Ascending aorta (tissue), 2 donors: ENCODE data around the gene GTF3C1. TPM values are rescaled to one million over a fixed set of nuclear protein-coding genes. Genes with fewer than 3 reads are reported as not detected.
A peak's percentile ranks its signal among the peaks of the same experiment; 100 is the strongest.

Source experiments
- DNase-seq, 2 donors: peaks; one replicate each; pipeline ENCODE4 v3.0.0-alpha.2; 2019; ENCODE audit warnings: low spot score in 2 of 2
- H3K27ac ChIP-seq, 2 donors: fragments of 200-600 bp; sonication (generic); one replicate each; pipeline ENCODE4 v1.5.1; 2016 to 2017; ENCODE audit warnings: mild to moderate bottlenecking in 1 of 2
- H3K27me3 ChIP-seq: fragments of 200-600 bp; sonication (generic); one replicate; pipeline ENCODE4 v1.5.1; 2017
- H3K36me3 ChIP-seq, 2 donors: fragments of 200-600 bp; sonication (generic); one replicate each; pipeline ENCODE4 v1.5.1; 2016
- H3K4me1 ChIP-seq, 2 donors: fragments of 200-600 bp; sonication (generic); one replicate each; pipeline ENCODE4 v1.5.1; 2016 to 2017; ENCODE audit warnings: mild to moderate bottlenecking in 1 of 2
- H3K4me3 ChIP-seq, 2 donors: fragments of 200-600 bp; sonication (generic); one replicate each; pipeline ENCODE4 v1.5.1; 2016 to 2017; ENCODE audit warnings: mild to moderate bottlenecking in 1 of 2
- H3K9me3 ChIP-seq, 2 donors: fragments of 200-600 bp; sonication (generic); one replicate each; pipeline ENCODE4 v1.5.1; 2016
- intact Hi-C: fragments of 100-400 bp; cut with DNase I; formaldehyde crosslinking; loops from one replicate; pipeline ENCODE4 v1.15.1; 2023
- total RNA-seq: library from RNA; depleted of rRNA; stranded (reverse); fragments of >200 nt; gene quantifications from one replicate; pipeline ENCODE4 v1.1.0, GENCODE V29; 2016
- TF ChIP-seq, protein P1 (sequence below), 3 experiments: fragments of 200-600 bp in 2 of 3; fragments of 450-650 bp in 1 of 3; sonication (generic) in 2 of 3; IDR thresholded peaks; one replicate each; pipeline ENCODE4 v1.5.1; 2016 to 2019; ENCODE audit warnings: antibody characterized with exemption in 3 of 3, mild to moderate bottlenecking in 1 of 3, moderate library complexity in 1 of 3

Gene GTF3C1
- total RNA-seq, 1 donor from 2014 or later: 40.6 TPM

DNA sequence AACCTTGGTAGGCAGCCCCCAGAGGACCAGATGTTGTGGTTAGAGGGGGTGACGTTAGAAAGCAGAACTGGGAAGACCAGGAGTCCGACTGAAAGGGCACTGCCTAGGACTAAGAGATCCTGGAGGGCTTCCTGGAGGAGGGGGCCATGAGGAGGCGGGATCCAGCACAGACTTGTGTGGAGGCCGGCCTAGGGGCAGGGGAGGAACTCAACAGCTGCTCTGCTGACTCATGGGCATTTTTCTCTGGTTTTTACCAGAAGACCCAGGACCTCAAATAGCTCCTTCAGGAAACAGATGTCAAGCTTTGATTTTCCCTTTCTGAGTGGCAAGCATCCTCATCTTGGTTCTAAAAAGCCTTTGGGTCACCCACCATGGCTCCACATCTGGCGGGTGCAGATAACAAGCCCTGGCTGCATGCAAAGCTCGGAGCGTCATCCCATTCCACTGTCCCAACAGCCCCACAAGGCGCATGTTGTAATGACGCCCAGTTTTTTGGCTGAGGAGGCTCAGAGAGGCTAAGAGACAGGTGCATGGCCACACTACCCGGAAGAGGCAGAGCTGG, 118.7 kb downstream of the GTF3C1 start:
- Histone ChIP-seq H3K4me3 (no peak overlapping the region), H3K4me1 (no peaks in the 10 kb centered on the region), H3K36me3 (no peaks in the 10 kb centered on the region), H3K9me3 (no peaks in the 10 kb centered on the region), H3K27ac (no peak overlapping the region), H3K27me3 (no peaks in the 10 kb centered on the region)
- peak in 1 of 2 donors; percentile 38 for DNase-seq
- TF ChIP-seq, protein P1, sequence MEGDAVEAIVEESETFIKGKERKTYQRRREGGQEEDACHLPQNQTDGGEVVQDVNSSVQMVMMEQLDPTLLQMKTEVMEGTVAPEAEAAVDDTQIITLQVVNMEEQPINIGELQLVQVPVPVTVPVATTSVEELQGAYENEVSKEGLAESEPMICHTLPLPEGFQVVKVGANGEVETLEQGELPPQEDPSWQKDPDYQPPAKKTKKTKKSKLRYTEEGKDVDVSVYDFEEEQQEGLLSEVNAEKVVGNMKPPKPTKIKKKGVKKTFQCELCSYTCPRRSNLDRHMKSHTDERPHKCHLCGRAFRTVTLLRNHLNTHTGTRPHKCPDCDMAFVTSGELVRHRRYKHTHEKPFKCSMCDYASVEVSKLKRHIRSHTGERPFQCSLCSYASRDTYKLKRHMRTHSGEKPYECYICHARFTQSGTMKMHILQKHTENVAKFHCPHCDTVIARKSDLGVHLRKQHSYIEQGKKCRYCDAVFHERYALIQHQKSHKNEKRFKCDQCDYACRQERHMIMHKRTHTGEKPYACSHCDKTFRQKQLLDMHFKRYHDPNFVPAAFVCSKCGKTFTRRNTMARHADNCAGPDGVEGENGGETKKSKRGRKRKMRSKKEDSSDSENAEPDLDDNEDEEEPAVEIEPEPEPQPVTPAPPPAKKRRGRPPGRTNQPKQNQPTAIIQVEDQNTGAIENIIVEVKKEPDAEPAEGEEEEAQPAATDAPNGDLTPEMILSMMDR (IDR thresholded peaks at IDR 0.05): no peak
- intact Hi-C loops: no loop called here

DNA sequence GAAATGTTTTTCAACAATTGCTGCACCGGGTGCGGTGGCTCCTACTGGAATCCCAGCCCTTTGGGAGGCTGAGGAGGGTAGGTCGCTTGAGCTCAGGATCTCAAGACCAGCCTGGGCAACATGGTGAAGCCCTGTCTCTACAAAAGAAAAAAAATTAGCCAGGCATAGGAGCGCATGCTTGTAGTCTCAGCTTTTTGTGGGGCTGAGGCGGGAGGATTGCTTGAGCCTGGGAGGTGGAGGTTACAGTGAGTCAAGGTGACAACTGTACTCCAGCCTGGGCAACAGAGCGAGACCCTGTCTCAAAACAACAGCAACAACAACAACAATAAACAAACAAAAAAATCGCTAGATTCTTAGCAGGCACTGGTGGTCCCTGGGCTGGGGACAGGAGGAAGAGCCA, 119.2 kb downstream of the GTF3C1 start:
- Histone ChIP-seq H3K9me3 (no peaks in the 10 kb centered on the region), H3K27me3 (no peaks in the 10 kb centered on the region), H3K36me3 (no peaks in the 10 kb centered on the region), H3K4me1 (no peaks in the 10 kb centered on the region), H3K4me3 (no peak overlapping the region), H3K27ac (no peak overlapping the region)
- TF ChIP-seq, protein P1 (IDR thresholded peaks at IDR 0.05): no peak
- intact Hi-C loops: no loop called here
- no peak for DNase-seq

GRCh38 chr16:27429981-27430441, 119.7 kb downstream of the GTF3C1 start:
- TF ChIP-seq, protein P1 (IDR thresholded peaks at IDR 0.05): no peak
- no peaks in the 10 kb centered on the region for H3K36me3 ChIP-seq
- H3K9me3 ChIP-seq: no peaks in the 10 kb centered on the region
- peak in 1 of 2 donors; percentile 47 for DNase-seq
- no peaks in the 10 kb centered on the region for H3K4me1 ChIP-seq
- no peak overlapping the region for H3K27ac ChIP-seq
- intact Hi-C loops: no loop called here
- no peaks in the 10 kb centered on the region for H3K27me3 ChIP-seq
- H3K4me3 ChIP-seq: no peak overlapping the region

GRCh38 chr16:27429330-27429871, 120.3 kb downstream of the GTF3C1 start:
- no peaks in the 10 kb centered on the region for H3K36me3 ChIP-seq
- H3K27ac ChIP-seq: no peak overlapping the region
- TF ChIP-seq, protein P1 (IDR thresholded peaks at IDR 0.05): no peak
- no peak overlapping the region for H3K4me3 ChIP-seq
- no peaks in the 10 kb centered on the region for H3K27me3 ChIP-seq
- no peaks in the 10 kb centered on the region for H3K4me1 ChIP-seq
- H3K9me3 ChIP-seq: no peaks in the 10 kb centered on the region
- intact Hi-C loops: no loop called here
- DNase-seq: peak in 1 of 2 donors; percentile 43

DNA sequence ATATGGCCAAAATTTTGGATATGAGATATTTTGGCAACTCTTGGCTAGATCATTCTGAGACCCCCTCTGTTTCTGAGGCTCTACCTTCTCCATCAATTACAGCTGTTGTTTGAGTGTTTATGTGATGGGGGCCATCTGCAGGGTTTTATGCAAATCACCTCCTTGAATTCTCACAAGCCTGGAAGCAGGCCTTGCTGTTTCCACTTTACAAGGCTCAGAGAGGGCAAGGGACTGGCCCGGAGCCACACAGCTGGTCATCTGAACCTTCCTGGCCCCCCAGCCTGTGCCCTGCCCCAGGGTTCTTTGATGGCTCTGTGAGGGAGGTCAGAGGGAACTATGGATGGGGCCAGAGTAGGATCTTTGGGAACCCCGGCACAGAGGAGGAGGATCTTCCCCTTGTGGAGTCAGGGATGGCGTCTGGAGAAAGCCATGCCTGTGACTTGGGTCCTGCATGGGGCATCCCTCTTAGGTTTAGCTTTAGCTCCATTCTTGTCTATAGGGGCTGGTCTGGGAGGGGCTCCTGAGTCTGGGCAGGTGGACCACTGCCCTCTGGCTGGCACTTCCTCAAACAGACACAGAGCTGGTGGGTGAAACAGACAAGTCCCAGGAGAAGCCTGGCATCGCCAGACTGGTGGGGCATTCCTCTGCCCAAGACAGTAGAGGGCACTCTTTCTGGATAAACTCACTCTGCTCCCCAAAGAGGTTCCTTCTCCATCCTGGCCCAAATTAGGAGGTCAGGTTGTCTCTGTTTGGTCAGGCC, 121.5 kb downstream of the GTF3C1 start:
- peak in 1 of 2 donors; percentile 28 for DNase-seq
- H3K36me3 ChIP-seq: no peaks in the 10 kb centered on the region
- no peaks in the 10 kb centered on the region for H3K9me3 ChIP-seq
- H3K4me3 ChIP-seq: no peak overlapping the region
- intact Hi-C loops: no loop called here
- H3K27ac ChIP-seq: no peak overlapping the region
- no peaks in the 10 kb centered on the region for H3K4me1 ChIP-seq
- TF ChIP-seq, protein P1 (IDR thresholded peaks at IDR 0.05): no peak
- no peaks in the 10 kb centered on the region for H3K27me3 ChIP-seq
